ENCODE measurements around the gene ZNF189.

DNA sequence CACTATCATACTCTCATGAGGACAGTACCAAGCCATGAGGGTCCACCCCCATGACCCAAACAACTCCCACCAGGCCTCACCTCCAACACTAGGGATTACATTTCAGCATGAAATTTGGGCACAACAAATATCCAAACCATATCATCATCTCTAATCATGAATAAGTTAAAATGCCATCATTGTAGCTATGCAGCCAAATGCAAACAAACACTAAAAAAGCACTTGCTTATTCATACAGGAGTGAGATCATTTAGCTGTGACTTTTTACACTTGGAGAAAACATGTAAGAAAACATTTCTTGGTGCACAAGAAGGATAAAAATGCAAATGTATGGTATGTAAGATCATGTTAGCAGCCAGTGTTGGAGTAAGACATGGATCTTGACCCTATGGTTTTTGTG lies 38.0 kb upstream of the ZNF189 start:
- TF ChIP-seq, protein P1, sequence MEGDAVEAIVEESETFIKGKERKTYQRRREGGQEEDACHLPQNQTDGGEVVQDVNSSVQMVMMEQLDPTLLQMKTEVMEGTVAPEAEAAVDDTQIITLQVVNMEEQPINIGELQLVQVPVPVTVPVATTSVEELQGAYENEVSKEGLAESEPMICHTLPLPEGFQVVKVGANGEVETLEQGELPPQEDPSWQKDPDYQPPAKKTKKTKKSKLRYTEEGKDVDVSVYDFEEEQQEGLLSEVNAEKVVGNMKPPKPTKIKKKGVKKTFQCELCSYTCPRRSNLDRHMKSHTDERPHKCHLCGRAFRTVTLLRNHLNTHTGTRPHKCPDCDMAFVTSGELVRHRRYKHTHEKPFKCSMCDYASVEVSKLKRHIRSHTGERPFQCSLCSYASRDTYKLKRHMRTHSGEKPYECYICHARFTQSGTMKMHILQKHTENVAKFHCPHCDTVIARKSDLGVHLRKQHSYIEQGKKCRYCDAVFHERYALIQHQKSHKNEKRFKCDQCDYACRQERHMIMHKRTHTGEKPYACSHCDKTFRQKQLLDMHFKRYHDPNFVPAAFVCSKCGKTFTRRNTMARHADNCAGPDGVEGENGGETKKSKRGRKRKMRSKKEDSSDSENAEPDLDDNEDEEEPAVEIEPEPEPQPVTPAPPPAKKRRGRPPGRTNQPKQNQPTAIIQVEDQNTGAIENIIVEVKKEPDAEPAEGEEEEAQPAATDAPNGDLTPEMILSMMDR (IDR thresholded peaks at IDR 0.05), result no peak
- TF ChIP-seq POLR2A (IDR thresholded peaks at IDR 0.05), result no peak

Data from adrenal gland (tissue), 5 donors.